Karpas-422 (cell line): ENCODE measurements around the gene PTPN13. TPM values are rescaled to one million over a fixed set of nuclear protein-coding genes. Genes with fewer than 3 reads are reported as not detected.

Source experiments
- DNase-seq: peaks from one replicate; pipeline ENCODE4 v3.0.0-alpha.2; 2015
- H2AFZ ChIP-seq: fragments of 200-600 bp; sonication (generic); 2 replicates; pipeline ENCODE4 v1.6.1; 2014; ENCODE audit warnings: antibody characterized with exemption, low read length, mixed read lengths
- H3K27ac ChIP-seq: fragments of 200-600 bp; sonication (generic); 2 replicates; pipeline ENCODE4 v1.5.1; 2014; ENCODE audit warnings: mild to moderate bottlenecking, low read length, moderate library complexity
- H3K27me3 ChIP-seq: fragments of 200-600 bp; sonication (generic); 2 replicates; pipeline ENCODE4 v1.6.1; 2014; ENCODE audit warnings: low read length, mixed read lengths
- H3K36me3 ChIP-seq: fragments of 200-600 bp; sonication (generic); 2 replicates; pipeline ENCODE4 v1.6.1; 2014; ENCODE audit warnings: low read length, mixed read lengths; ENCODE audit not compliant: insufficient read depth
- H3K4me1 ChIP-seq: fragments of 200-600 bp; sonication (generic); 2 replicates; pipeline ENCODE4 v1.6.1; 2014; ENCODE audit warnings: mild to moderate bottlenecking, low read length, mixed read lengths
- H3K4me2 ChIP-seq: fragments of 200-600 bp; sonication (generic); 2 replicates; pipeline ENCODE4 v1.6.1; 2014; ENCODE audit warnings: low read length, low read depth, mild to moderate bottlenecking; ENCODE audit not compliant: poor library complexity, severe bottlenecking
- H3K4me3 ChIP-seq: fragments of 200-600 bp; sonication (generic); 2 replicates; pipeline ENCODE4 v1.5.1; 2014; ENCODE audit warnings: mild to moderate bottlenecking, antibody characterized with exemption, low read length, mixed read lengths
- H3K79me2 ChIP-seq: fragments of 200-600 bp; sonication (generic); 2 replicates; pipeline ENCODE4 v1.6.1; 2014; ENCODE audit warnings: mild to moderate bottlenecking, low read length, mixed read lengths
- H3K9ac ChIP-seq: fragments of 200-600 bp; sonication (generic); 2 replicates; pipeline ENCODE4 v1.6.0; 2014; ENCODE audit warnings: low read length
- H3K9me2 ChIP-seq: fragments of 200-600 bp; sonication (generic), shearing (Covaris generic); replicated peaks from 2 replicates; pipeline ENCODE4 v1.6.0; 2014; ENCODE audit warnings: mild to moderate bottlenecking, low read length, moderate library complexity; ENCODE audit not compliant: insufficient read depth
- H3K9me3 ChIP-seq: fragments of 300-700, 200-600 bp; sonication (generic); 2 replicates; pipeline ENCODE4 v1.6.1; 2014; ENCODE audit warnings: low read length, mixed read lengths
- H4K20me1 ChIP-seq: fragments of 200-600 bp; sonication (generic); 2 replicates; pipeline ENCODE4 v1.6.1; 2014; ENCODE audit warnings: mild to moderate bottlenecking, antibody characterized with exemption, low read length, low read depth; ENCODE audit not compliant: insufficient read depth
- total RNA-seq: library from RNA; depleted of rRNA; stranded (reverse); fragments of >200 nt; shearing (Covaris generic); gene quantifications from 2 replicates; pipeline ENCODE4 v1.2.3, GENCODE V29; 2014; ENCODE audit warnings: low replicate concordance

PTPN13 gene
- total RNA-seq, 1 experiment from 2014 or later: not detected

GRCh38 chr4:86657910-86658309 lies 63.8 kb downstream of the PTPN13 start:
- Histone ChIP-seq H3K79me2 (no peaks in the 10 kb centered on the region), H3K27ac (no peak overlapping the region), H3K27me3 (no peaks in the 10 kb centered on the region), H3K4me1 (no peaks in the 10 kb centered on the region), H3K9me3 (peaks cover 3% of the 10 kb centered on the region; the same call in 1 of the 2 replicates), H4K20me1 (no peaks in the 10 kb centered on the region), H3K9me2 (no peaks in the 10 kb centered on the region), H2AFZ (no peak overlapping the region), H3K4me2 (no peak overlapping the region), H3K9ac (no peak overlapping the region), H3K4me3 (no peak overlapping the region), H3K36me3 (no peaks in the 10 kb centered on the region)
- no peak for DNase-seq

GRCh38 chr4:86660401-86660800 lies 66.3 kb downstream of the PTPN13 start:
- Histone ChIP-seq H3K9me3 (no peaks in the 10 kb centered on the region), H3K4me1 (no peaks in the 10 kb centered on the region), H3K27me3 (no peaks in the 10 kb centered on the region), H3K36me3 (no peaks in the 10 kb centered on the region), H3K9me2 (no peaks in the 10 kb centered on the region), H3K9ac (no peak overlapping the region), H3K4me2 (no peak overlapping the region), H3K79me2 (no peaks in the 10 kb centered on the region), H3K27ac (no peak overlapping the region), H3K4me3 (no peak overlapping the region), H4K20me1 (no peaks in the 10 kb centered on the region), H2AFZ (no peak overlapping the region)
- no peak for DNase-seq

GRCh38 chr4:86661006-86661405 lies 66.9 kb downstream of the PTPN13 start:
- no peak overlapping the region for H2AFZ ChIP-seq
- no peak overlapping the region for H3K4me3 ChIP-seq
- H3K36me3 ChIP-seq: no peaks in the 10 kb centered on the region
- H3K9me3 ChIP-seq: no peaks in the 10 kb centered on the region
- no peaks in the 10 kb centered on the region for H4K20me1 ChIP-seq
- no peaks in the 10 kb centered on the region for H3K27me3 ChIP-seq
- H3K9ac ChIP-seq: no peak overlapping the region
- H3K27ac ChIP-seq: no peak overlapping the region
- no peaks in the 10 kb centered on the region for H3K9me2 ChIP-seq
- no peak for DNase-seq
- no peak overlapping the region for H3K4me2 ChIP-seq
- no peaks in the 10 kb centered on the region for H3K4me1 ChIP-seq
- H3K79me2 ChIP-seq: no peaks in the 10 kb centered on the region

- no peak overlapping the region for H3K4me2 ChIP-seq
- H2AFZ ChIP-seq: no peak overlapping the region
- no peak overlapping the region for H3K27ac ChIP-seq
- no peaks in the 10 kb centered on the region for H3K9me2 ChIP-seq
- no peak overlapping the region for H3K4me3 ChIP-seq
- H3K79me2 ChIP-seq: no peaks in the 10 kb centered on the region
- no peak overlapping the region for H3K9ac ChIP-seq
- DNase-seq: no peak
- no peaks in the 10 kb centered on the region for H3K27me3 ChIP-seq
- H3K9me3 ChIP-seq: no peaks in the 10 kb centered on the region
- no peaks in the 10 kb centered on the region for H4K20me1 ChIP-seq
- H3K36me3 ChIP-seq: no peaks in the 10 kb centered on the region
- H3K4me1 ChIP-seq: no peaks in the 10 kb centered on the region
Measured at GRCh38 chr4:86661418-86661817, 67.3 kb downstream of the PTPN13 start.

GRCh38 chr4:86664959-86665358 lies 70.8 kb downstream of the PTPN13 start:
- Histone ChIP-seq H3K4me3 (no peak overlapping the region), H3K27ac (no peak overlapping the region), H4K20me1 (no peaks in the 10 kb centered on the region), H3K79me2 (no peaks in the 10 kb centered on the region), H3K9ac (no peak overlapping the region), H3K9me2 (no peaks in the 10 kb centered on the region), H2AFZ (no peak overlapping the region), H3K9me3 (no peaks in the 10 kb centered on the region), H3K27me3 (no peaks in the 10 kb centered on the region), H3K36me3 (no peaks in the 10 kb centered on the region), H3K4me1 (no peaks in the 10 kb centered on the region), H3K4me2 (no peak overlapping the region)
- no peak for DNase-seq

- Histone ChIP-seq H3K79me2 (no peaks in the 10 kb centered on the region), H3K9ac (no peak overlapping the region), H3K36me3 (no peaks in the 10 kb centered on the region), H3K9me3 (no peaks in the 10 kb centered on the region), H3K4me3 (no peak overlapping the region), H3K27ac (no peak overlapping the region), H4K20me1 (no peaks in the 10 kb centered on the region), H3K4me1 (no peaks in the 10 kb centered on the region), H3K4me2 (no peak overlapping the region), H3K9me2 (no peaks in the 10 kb centered on the region), H2AFZ (no peak overlapping the region), H3K27me3 (peaks cover 2% of the 10 kb centered on the region; the same call in 1 of the 2 replicates)
- no peak for DNase-seq
Measured at GRCh38 chr4:86670298-86670697, 76.2 kb downstream of the PTPN13 start.

DNA sequence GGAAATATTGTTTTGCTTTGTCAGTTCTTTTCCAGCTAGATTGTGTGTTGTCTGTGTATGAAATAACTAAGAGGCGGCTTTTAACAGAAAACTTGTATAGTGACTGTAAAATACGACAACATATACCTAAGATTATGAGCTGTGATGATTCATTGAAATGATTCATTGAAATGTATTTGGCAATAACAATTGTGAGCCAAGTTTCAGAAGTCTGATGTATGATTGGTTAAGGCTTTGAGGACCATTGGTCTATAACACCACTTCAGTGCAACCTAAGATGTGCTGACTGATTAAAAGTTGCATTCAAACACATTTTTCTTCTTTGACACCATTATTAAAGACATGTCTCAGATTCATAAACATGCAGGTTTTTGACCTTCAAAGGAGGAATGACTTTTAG lies 76.6 kb downstream of the PTPN13 start:
- Histone ChIP-seq H4K20me1 (no peaks in the 10 kb centered on the region), H3K9me2 (no peaks in the 10 kb centered on the region), H3K4me1 (no peaks in the 10 kb centered on the region), H3K36me3 (no peaks in the 10 kb centered on the region), H3K9ac (no peak overlapping the region), H3K9me3 (no peaks in the 10 kb centered on the region), H2AFZ (no peak overlapping the region), H3K27ac (no peak overlapping the region), H3K4me2 (no peak overlapping the region), H3K27me3 (peaks cover 2% of the 10 kb centered on the region; the same call in 1 of the 2 replicates), H3K4me3 (no peak overlapping the region), H3K79me2 (no peaks in the 10 kb centered on the region)
- DNase-seq: no peak

GRCh38 chr4:86675548-86675947 lies 81.4 kb downstream of the PTPN13 start:
- H3K4me3 ChIP-seq: no peak overlapping the region
- no peak overlapping the region for H3K9ac ChIP-seq
- no peaks in the 10 kb centered on the region for H3K4me1 ChIP-seq
- DNase-seq: no peak
- no peaks in the 10 kb centered on the region for H3K9me2 ChIP-seq
- H3K27ac ChIP-seq: no peak overlapping the region
- H2AFZ ChIP-seq: no peak overlapping the region
- no peaks in the 10 kb centered on the region for H4K20me1 ChIP-seq
- H3K9me3 ChIP-seq: no peaks in the 10 kb centered on the region
- no peak overlapping the region for H3K4me2 ChIP-seq
- H3K27me3 ChIP-seq: peaks cover 2% of the 10 kb centered on the region; the same call in 1 of the 2 replicates
- H3K79me2 ChIP-seq: no peaks in the 10 kb centered on the region
- no peaks in the 10 kb centered on the region for H3K36me3 ChIP-seq

DNA sequence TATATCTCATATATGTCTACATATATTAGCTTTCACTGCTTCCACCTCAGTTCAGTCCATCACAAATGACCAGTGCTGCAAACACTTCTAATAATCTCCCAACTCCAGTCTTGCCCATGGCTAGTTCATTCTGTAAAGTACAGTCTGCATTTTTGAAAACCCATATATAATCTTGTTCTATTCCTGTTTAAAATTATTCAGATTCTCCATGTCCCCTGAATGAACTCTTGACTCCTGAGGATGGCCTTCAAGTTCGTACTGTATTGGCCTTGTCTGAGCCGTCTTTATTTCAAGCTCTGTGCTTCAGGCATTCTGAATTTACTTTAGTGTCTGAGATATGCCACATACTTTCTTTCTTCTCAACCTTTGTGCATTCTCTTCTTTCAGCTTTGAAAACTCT lies 84.7 kb downstream of the PTPN13 start:
- H4K20me1 ChIP-seq: no peaks in the 10 kb centered on the region
- H3K4me3 ChIP-seq: no peak overlapping the region
- H3K4me1 ChIP-seq: no peaks in the 10 kb centered on the region
- no peak overlapping the region for H3K27ac ChIP-seq
- DNase-seq: no peak
- H3K9me3 ChIP-seq: no peaks in the 10 kb centered on the region
- no peak overlapping the region for H2AFZ ChIP-seq
- no peaks in the 10 kb centered on the region for H3K79me2 ChIP-seq
- H3K9ac ChIP-seq: no peak overlapping the region
- no peaks in the 10 kb centered on the region for H3K36me3 ChIP-seq
- peaks cover 2% of the 10 kb centered on the region; the same call in 1 of the 2 replicates for H3K27me3 ChIP-seq
- no peak overlapping the region for H3K4me2 ChIP-seq
- H3K9me2 ChIP-seq: no peaks in the 10 kb centered on the region
